HEK293 (cell line): ENCODE measurements around the gene BTNL9.
A peak's percentile ranks its signal among the peaks of the same experiment; 100 is the strongest.

Source experiments
- CTCF ChIA-PET: fragments of 350-600 bp; formaldehyde crosslinking; extraction: SDS; loops from one replicate; lab custom pipeline; 2021; ENCODE audit warnings: antibody characterized with exemption; lab: Yijun Ruan, JAX
- POLR2A ChIA-PET: fragments of 300-600 bp; formaldehyde crosslinking; extraction: SDS; loops from one replicate; lab custom pipeline; 2020; ENCODE audit warnings: antibody characterized with exemption, inconsistent platforms; lab: Yijun Ruan, JAX
- H3K27ac ChIP-seq: fragments of 200-500 bp; sonication (Bioruptor generic); 2 replicates; pipeline ENCODE4 v1.5.1; 2014; ENCODE audit warnings: low read depth, low read length, control low read depth, inconsistent platforms; ENCODE audit errors: extremely low read depth
- H3K36me3 ChIP-seq, 2 experiments: fragments of 200-500 bp in 1 of 2; sonication (Bioruptor generic) in 1 of 2; 1 replicate in 1 of 2; 2 replicates in 1 of 2; pipeline ENCODE4 v1.5.1; 2014 to 2017; ENCODE audit warnings: inconsistent platforms in 2 of 2, low read length in 2 of 2; ENCODE audit not compliant: control insufficient read depth in 2 of 2, insufficient read depth in 1 of 2
- H3K4me1 ChIP-seq: fragments of 200-500 bp; sonication (Bioruptor generic); 2 replicates; pipeline ENCODE4 v1.5.1; 2014; ENCODE audit warnings: mild to moderate bottlenecking, low read length, inconsistent platforms; ENCODE audit not compliant: control insufficient read depth, insufficient read depth
- H3K4me3 ChIP-seq: 2 replicates; pipeline ENCODE4 v1.5.1; 2011; ENCODE audit warnings: low read depth, mild to moderate bottlenecking, control low read depth, low read length, moderate library complexity
- H3K9me3 ChIP-seq: fragments of 200-500 bp; sonication (Bioruptor generic); 2 replicates; pipeline ENCODE4 v1.5.1; 2014; ENCODE audit warnings: low read depth, low read length, inconsistent platforms; ENCODE audit not compliant: control insufficient read depth, insufficient read depth
- KLF17 ChIP-seq: fragments of 450-650 bp; formaldehyde crosslinking; IDR thresholded peaks from 2 replicates; pipeline ENCODE4 v1.5.1; 2016; ENCODE audit warnings: missing biosample characterization, missing genetic modification characterization
- SP3 ChIP-seq: fragments of 450-650 bp; formaldehyde crosslinking; IDR thresholded peaks from 2 replicates; pipeline ENCODE4 v1.5.1; 2016; ENCODE audit warnings: missing biosample characterization, missing genetic modification characterization
- ZBTB20 ChIP-seq: fragments of 450-650 bp; formaldehyde crosslinking; IDR thresholded peaks from 2 replicates; pipeline ENCODE4 v1.5.1; 2016; ENCODE audit warnings: missing biosample characterization, missing genetic modification characterization
- ZBTB8A ChIP-seq: fragments of 450-650 bp; formaldehyde crosslinking; IDR thresholded peaks from 2 replicates; pipeline ENCODE4 v1.5.1; 2016; ENCODE audit warnings: missing biosample characterization, missing genetic modification characterization
- ZEB2 ChIP-seq: fragments of 450-650 bp; formaldehyde crosslinking; IDR thresholded peaks from 2 replicates; pipeline ENCODE4 v1.5.1; 2016; ENCODE audit warnings: missing biosample characterization, missing genetic modification characterization
- ZFP69B ChIP-seq: fragments of 450-650 bp; formaldehyde crosslinking; IDR thresholded peaks from 2 replicates; pipeline ENCODE4 v1.5.1; 2016; ENCODE audit warnings: missing biosample characterization, missing genetic modification characterization
- ZNF202 ChIP-seq: fragments of 450-650 bp; formaldehyde crosslinking; IDR thresholded peaks from 2 replicates; pipeline ENCODE4 v1.5.1; 2016; ENCODE audit warnings: missing biosample characterization, missing genetic modification characterization, borderline replicate concordance
- ZNF223 ChIP-seq: fragments of 450-650 bp; formaldehyde crosslinking; IDR thresholded peaks from 2 replicates; pipeline ENCODE4 v1.5.1; 2016; ENCODE audit warnings: missing biosample characterization, missing genetic modification characterization
- ZNF292 ChIP-seq: fragments of 450-650 bp; formaldehyde crosslinking; IDR thresholded peaks from 2 replicates; pipeline ENCODE4 v1.5.1; 2016; ENCODE audit warnings: low read depth, missing biosample characterization, missing genetic modification characterization, borderline replicate concordance
- ZNF324 ChIP-seq: fragments of 450-650 bp; formaldehyde crosslinking; IDR thresholded peaks from 2 replicates; pipeline ENCODE4 v1.5.1; 2016; ENCODE audit warnings: missing biosample characterization, missing genetic modification characterization
- ZNF335 ChIP-seq: fragments of 450-650 bp; formaldehyde crosslinking; conservative IDR thresholded peaks from 2 replicates; pipeline ENCODE4 v1.5.1; 2016; ENCODE audit warnings: missing biosample characterization, missing genetic modification characterization
- ZNF48 ChIP-seq: fragments of 450-650 bp; formaldehyde crosslinking; IDR thresholded peaks from 2 replicates; pipeline ENCODE4 v1.5.1; 2016; ENCODE audit warnings: missing biosample characterization, missing genetic modification characterization
- ZNF529 ChIP-seq: fragments of 450-650 bp; formaldehyde crosslinking; IDR thresholded peaks from 2 replicates; pipeline ENCODE4 v1.5.1; 2017; ENCODE audit warnings: missing genetic modification characterization, missing biosample characterization; ENCODE audit not compliant: insufficient replicate concordance
- ZNF530 ChIP-seq: fragments of 450-650 bp; formaldehyde crosslinking; IDR thresholded peaks from 2 replicates; pipeline ENCODE4 v1.5.1; 2016; ENCODE audit warnings: low read depth, missing biosample characterization, missing genetic modification characterization
- ZNF558 ChIP-seq: fragments of 450-650 bp; formaldehyde crosslinking; IDR thresholded peaks from 2 replicates; pipeline ENCODE4 v1.5.1; 2016; ENCODE audit warnings: missing biosample characterization, missing genetic modification characterization
- ZNF561 ChIP-seq: fragments of 450-650 bp; IDR thresholded peaks from 2 replicates; pipeline ENCODE4 v1.5.1; 2018; ENCODE audit warnings: missing biosample characterization, missing genetic modification characterization, borderline replicate concordance
- ZNF571 ChIP-seq: fragments of 450-650 bp; formaldehyde crosslinking; IDR thresholded peaks from 2 replicates; pipeline ENCODE4 v1.5.0; 2017; ENCODE audit warnings: missing biosample characterization, missing genetic modification characterization
- ZNF600 ChIP-seq: fragments of 450-650 bp; formaldehyde crosslinking; IDR thresholded peaks from 2 replicates; pipeline ENCODE4 v1.5.1; 2016; ENCODE audit warnings: missing biosample characterization, missing genetic modification characterization
- ZNF621 ChIP-seq: fragments of 450-650 bp; formaldehyde crosslinking; IDR thresholded peaks from 2 replicates; pipeline ENCODE4 v1.5.1; 2017; ENCODE audit warnings: missing biosample characterization, missing genetic modification characterization
- ZNF692 ChIP-seq: fragments of 450-650 bp; formaldehyde crosslinking; IDR thresholded peaks from 2 replicates; pipeline ENCODE4 v1.5.1; 2016; ENCODE audit warnings: missing biosample characterization, missing genetic modification characterization
- ZNF768 ChIP-seq: fragments of 450-650 bp; formaldehyde crosslinking; IDR thresholded peaks from 2 replicates; pipeline ENCODE4 v1.5.1; 2018; ENCODE audit warnings: missing biosample characterization, mild to moderate bottlenecking, missing genetic modification characterization
- ZNF837 ChIP-seq: fragments of 450-650 bp; formaldehyde crosslinking; IDR thresholded peaks from 2 replicates; pipeline ENCODE4 v1.5.1; 2016; ENCODE audit warnings: missing biosample characterization, missing genetic modification characterization
- TF ChIP-seq, protein P1 (sequence below): fragments of 450-650 bp; formaldehyde crosslinking; IDR thresholded peaks from 2 replicates; pipeline ENCODE4; 2016; ENCODE audit warnings: missing biosample characterization, missing genetic modification characterization
- TF ChIP-seq, protein P2 (sequence below): fragments of 450-650 bp; formaldehyde crosslinking; conservative IDR thresholded peaks from 2 replicates; pipeline ENCODE4 v1.5.1; 2016; ENCODE audit warnings: low read depth, missing biosample characterization, missing genetic modification characterization
- TF ChIP-seq, protein P3 (sequence below): fragments of 450-650 bp; formaldehyde crosslinking; IDR thresholded peaks from 2 replicates; pipeline ENCODE4 v1.5.1; 2017; ENCODE audit warnings: missing biosample characterization, missing genetic modification characterization

BTNL9 gene

DNA sequence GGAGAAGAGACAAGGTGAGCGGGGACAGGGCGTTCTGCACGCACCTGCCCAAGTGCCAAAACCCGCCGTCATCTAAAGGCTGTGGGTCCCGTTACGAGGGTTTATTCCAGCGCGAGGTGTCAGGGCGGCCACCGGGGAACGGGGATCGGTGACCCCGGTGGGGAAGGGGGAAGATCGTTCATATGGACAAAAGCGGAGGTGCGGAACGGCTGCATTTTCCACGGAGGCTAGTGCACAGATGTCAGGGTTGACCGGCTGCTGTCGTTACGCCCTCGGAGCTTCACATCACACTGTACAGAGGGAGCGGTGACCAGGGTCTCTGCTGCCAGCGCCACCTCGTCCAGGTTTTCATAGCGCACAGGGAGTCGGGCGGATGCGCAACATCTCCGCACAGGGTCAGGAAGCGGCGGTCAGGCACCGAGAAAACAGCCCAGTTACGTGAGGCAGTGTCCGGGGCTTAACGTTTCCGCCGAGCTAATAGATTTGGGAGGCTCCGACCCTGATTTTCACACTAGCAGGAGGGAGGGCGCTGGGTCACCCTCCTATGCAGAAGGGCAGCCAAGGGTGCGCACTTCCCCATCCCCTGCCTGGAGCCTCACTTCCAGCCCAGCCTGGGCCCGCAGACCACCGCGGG, 13.5 kb downstream of the BTNL9 start:
- Histone ChIP-seq H3K27ac (peak overlapping the region; percentile 28; the same call in 1 of the 2 replicates), H3K4me1 (peaks cover 3% of the 10 kb centered on the region; the same call in 1 of the 2 replicates), H3K4me3 (peak overlapping the region; percentile 55), H3K36me3 (peaks cover 0 to 4% of the 10 kb centered on the region in 2 experiments; a peak in 1 of 3 replicates), H3K9me3 (no peaks in the 10 kb centered on the region)
- TF ChIP-seq ZNF558 (tag by site-specific recombination) (no peak), ZBTB20 (tag by site-specific recombination) (peak; percentile 59; the same call in 1 of the 2 replicates), ZEB2 (tag by site-specific recombination) (peak; percentile 71; the same call in 1 of the 2 replicates), ZNF600 (tag by site-specific recombination) (peak; percentile 94), ZFP69B (tag by site-specific recombination) (peak; percentile 41; the same call in 1 of the 2 replicates), SP3 (tag by site-specific recombination) (peak; percentile 28; the same call in 1 of the 2 replicates), ZNF692 (tag by site-specific recombination) (peak; percentile 72), KLF17 (tag by site-specific recombination) (peak; percentile 21; the same call in 1 of the 2 replicates), ZNF529 (tag by site-specific recombination) (no peak), ZNF335 (tag by site-specific recombination) (peak; percentile 62), ZBTB8A (tag by site-specific recombination) (0 out of 2 replicates have a peak, but pooled peaks have one; percentile 31), ZNF202 (0 out of 2 replicates have a peak, but pooled peaks have one; percentile 5)
- TF ChIP-seq, protein P1, sequence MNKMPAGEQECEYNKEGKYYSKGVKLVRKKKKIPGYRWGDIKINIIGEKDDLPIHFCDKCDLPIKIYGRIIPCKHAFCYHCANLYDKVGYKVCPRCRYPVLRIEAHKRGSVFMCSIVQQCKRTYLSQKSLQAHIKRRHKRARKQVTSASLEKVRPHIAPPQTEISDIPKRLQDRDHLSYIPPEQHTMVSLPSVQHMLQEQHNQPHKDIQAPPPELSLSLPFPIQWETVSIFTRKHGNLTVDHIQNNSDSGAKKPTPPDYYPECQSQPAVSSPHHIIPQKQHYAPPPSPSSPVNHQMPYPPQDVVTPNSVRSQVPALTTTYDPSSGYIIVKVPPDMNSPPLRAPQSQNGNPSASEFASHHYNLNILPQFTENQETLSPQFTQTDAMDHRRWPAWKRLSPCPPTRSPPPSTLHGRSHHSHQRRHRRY = no peak
- ChIA-PET POLR2A (no interaction called here), CTCF (interaction anchor here (0.5 to 0.7 kb wide), 3 partner anchors 185 to 1083 kb away, joined by 3 to 4 read pairs (median 3); no protein-coding TSS in a partner anchor)

- ChIA-PET POLR2A (no interaction called here), CTCF (interaction anchor here (0.7 kb wide), 1 partner anchor 1083 kb away, joined by 4 read pairs; no protein-coding TSS in a partner anchor)
- Histone ChIP-seq H3K36me3 (peaks cover 0 to 4% of the 10 kb centered on the region in 2 experiments; a peak in 1 of 3 replicates), H3K9me3 (no peaks in the 10 kb centered on the region), H3K4me3 (no peak overlapping the region; the same call in 1 of the 2 replicates), H3K4me1 (peaks cover 3% of the 10 kb centered on the region; the same call in 1 of the 2 replicates), H3K27ac (no peak overlapping the region)
- TF ChIP-seq, protein P2, sequence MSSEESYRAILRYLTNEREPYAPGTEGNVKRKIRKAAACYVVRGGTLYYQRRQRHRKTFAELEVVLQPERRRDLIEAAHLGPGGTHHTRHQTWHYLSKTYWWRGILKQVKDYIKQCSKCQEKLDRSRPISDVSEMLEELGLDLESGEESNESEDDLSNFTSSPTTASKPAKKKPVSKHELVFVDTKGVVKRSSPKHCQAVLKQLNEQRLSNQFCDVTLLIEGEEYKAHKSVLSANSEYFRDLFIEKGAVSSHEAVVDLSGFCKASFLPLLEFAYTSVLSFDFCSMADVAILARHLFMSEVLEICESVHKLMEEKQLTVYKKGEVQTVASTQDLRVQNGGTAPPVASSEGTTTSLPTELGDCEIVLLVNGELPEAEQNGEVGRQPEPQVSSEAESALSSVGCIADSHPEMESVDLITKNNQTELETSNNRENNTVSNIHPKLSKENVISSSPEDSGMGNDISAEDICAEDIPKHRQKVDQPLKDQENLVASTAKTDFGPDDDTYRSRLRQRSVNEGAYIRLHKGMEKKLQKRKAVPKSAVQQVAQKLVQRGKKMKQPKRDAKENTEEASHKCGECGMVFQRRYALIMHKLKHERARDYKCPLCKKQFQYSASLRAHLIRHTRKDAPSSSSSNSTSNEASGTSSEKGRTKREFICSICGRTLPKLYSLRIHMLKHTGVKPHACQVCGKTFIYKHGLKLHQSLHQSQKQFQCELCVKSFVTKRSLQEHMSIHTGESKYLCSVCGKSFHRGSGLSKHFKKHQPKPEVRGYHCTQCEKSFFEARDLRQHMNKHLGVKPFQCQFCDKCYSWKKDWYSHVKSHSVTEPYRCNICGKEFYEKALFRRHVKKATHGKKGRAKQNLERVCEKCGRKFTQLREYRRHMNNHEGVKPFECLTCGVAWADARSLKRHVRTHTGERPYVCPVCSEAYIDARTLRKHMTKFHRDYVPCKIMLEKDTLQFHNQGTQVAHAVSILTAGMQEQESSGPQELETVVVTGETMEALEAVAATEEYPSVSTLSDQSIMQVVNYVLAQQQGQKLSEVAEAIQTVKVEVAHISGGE = no peak
- TF ChIP-seq, protein P3, sequence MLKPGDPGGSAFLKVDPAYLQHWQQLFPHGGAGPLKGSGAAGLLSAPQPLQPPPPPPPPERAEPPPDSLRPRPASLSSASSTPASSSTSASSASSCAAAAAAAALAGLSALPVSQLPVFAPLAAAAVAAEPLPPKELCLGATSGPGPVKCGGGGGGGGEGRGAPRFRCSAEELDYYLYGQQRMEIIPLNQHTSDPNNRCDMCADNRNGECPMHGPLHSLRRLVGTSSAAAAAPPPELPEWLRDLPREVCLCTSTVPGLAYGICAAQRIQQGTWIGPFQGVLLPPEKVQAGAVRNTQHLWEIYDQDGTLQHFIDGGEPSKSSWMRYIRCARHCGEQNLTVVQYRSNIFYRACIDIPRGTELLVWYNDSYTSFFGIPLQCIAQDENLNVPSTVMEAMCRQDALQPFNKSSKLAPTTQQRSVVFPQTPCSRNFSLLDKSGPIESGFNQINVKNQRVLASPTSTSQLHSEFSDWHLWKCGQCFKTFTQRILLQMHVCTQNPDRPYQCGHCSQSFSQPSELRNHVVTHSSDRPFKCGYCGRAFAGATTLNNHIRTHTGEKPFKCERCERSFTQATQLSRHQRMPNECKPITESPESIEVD (tag by site-specific recombination) = no peak
- TF ChIP-seq ZNF561 (no peak), ZNF223 (tag by site-specific recombination) (no peak), ZNF837 (tag by site-specific recombination) (no peak), ZNF571 (tag by site-specific recombination) (no peak), ZNF768 (no peak), ZNF324 (no peak), ZNF292 (no peak), ZNF530 (tag by site-specific recombination) (no peak), ZNF621 (tag by site-specific recombination) (no peak), ZNF48 (tag by site-specific recombination) (no peak)
Measured at GRCh38 chr5:181054138-181054537, 14.1 kb downstream of the BTNL9 start.
